IMR-90 (cell line): Measurements from ENCODE around the gene SYTL4. TPM values are rescaled to one million over a fixed set of nuclear protein-coding genes. Genes with fewer than 3 reads are reported as not detected.

Experiments used
- ATAC-seq: fragments of 200-7000 bp; cut with Tn5 transposase; 2 replicates; pipeline ENCODE4 v1.9.1; 2020; ENCODE audit warnings: low read depth, mild to moderate bottlenecking, moderate library complexity
- BruUV-seq: library from RNA; stranded (reverse); fragments of 400-500 nt; replicated peaks from 2 replicates; lab custom pipeline; 2021; lab: Mats Ljungman, UMichigan
- CTCF ChIA-PET: fragments of 300-600 bp; formaldehyde crosslinking; extraction: SDS; loops from one replicate; lab custom pipeline; 2021; ENCODE audit warnings: antibody characterized with exemption; lab: Yijun Ruan, JAX
- POLR2A ChIA-PET: fragments of 300-600 bp; sonication (Branson Sonifier 250); formaldehyde crosslinking; loops from one replicate; lab custom pipeline; 2022; ENCODE audit warnings: antibody characterized with exemption; ENCODE audit not compliant: unreplicated experiment; lab: Charles Lee
- DNase-seq: peaks from one replicate; pipeline ENCODE4 v3.0.0; 2013
- H2AFZ ChIP-seq: replicated peaks from 2 replicates; pipeline ENCODE3; 2013; ENCODE audit warnings: low read length, mild to moderate bottlenecking; ENCODE audit not compliant: poor library complexity
- H2AK5ac ChIP-seq: 2 replicates; pipeline ENCODE4 v1.6.1; 2013; ENCODE audit warnings: low read depth, low read length, inconsistent platforms
- H2AK9ac ChIP-seq: replicated peaks from 2 replicates; pipeline ENCODE3; 2013; ENCODE audit warnings: mild to moderate bottlenecking, low read depth, low read length, moderate library complexity; ENCODE audit not compliant: poor library complexity
- H2BK120ac ChIP-seq: 2 replicates; pipeline ENCODE4 v1.6.1; 2013; ENCODE audit warnings: low read depth, low read length, inconsistent platforms
- H2BK15ac ChIP-seq: 3 replicates; pipeline ENCODE4 v1.6.1; 2013; ENCODE audit warnings: low read depth, low read length, inconsistent platforms
- H2BK20ac ChIP-seq: 2 replicates; pipeline ENCODE4 v1.6.1; 2013; ENCODE audit warnings: low read depth, mild to moderate bottlenecking, inconsistent platforms, low read length, moderate library complexity
- H2BK5ac ChIP-seq: 2 replicates; pipeline ENCODE4 v1.6.1; 2013; ENCODE audit warnings: mild to moderate bottlenecking, low read depth, low read length, inconsistent platforms; ENCODE audit not compliant: poor library complexity, severe bottlenecking
- H3K14ac ChIP-seq: replicated peaks from 2 replicates; pipeline ENCODE4 v1.6.1; 2013; ENCODE audit warnings: low read depth, low read length, inconsistent platforms
- H3K18ac ChIP-seq: 2 replicates; pipeline ENCODE4 v1.6.1; 2013; ENCODE audit warnings: low read depth, low read length, control low read depth
- H3K23ac ChIP-seq: 2 replicates; pipeline ENCODE4 v1.6.1; 2013; ENCODE audit warnings: low read depth, low read length, inconsistent platforms
- H3K27ac ChIP-seq: 2 replicates; pipeline ENCODE4 v1.5.1; 2013; ENCODE audit warnings: mild to moderate bottlenecking, control low read depth, low read length; ENCODE audit not compliant: insufficient read depth
- H3K27me3 ChIP-seq: 2 replicates; pipeline ENCODE4 v1.6.1; 2013; ENCODE audit warnings: low read length; ENCODE audit not compliant: control insufficient read depth, insufficient read depth
- H3K36me3 ChIP-seq: 2 replicates; pipeline ENCODE4 v1.6.1; 2013; ENCODE audit warnings: low read length, mixed read lengths; ENCODE audit not compliant: control insufficient read depth, insufficient read depth
- H3K4ac ChIP-seq: 2 replicates; pipeline ENCODE4 v1.6.1; 2013; ENCODE audit warnings: low read depth, low read length, inconsistent platforms
- H3K4me1 ChIP-seq: 2 replicates; pipeline ENCODE4 v1.6.1; 2013; ENCODE audit warnings: low read length, mixed read lengths; ENCODE audit not compliant: control insufficient read depth, insufficient read depth
- H3K4me2 ChIP-seq: 2 replicates; pipeline ENCODE4 v1.6.1; 2013; ENCODE audit warnings: low read depth, mild to moderate bottlenecking, control low read depth, low read length, moderate library complexity
- H3K4me3 ChIP-seq: 2 replicates; pipeline ENCODE4 v1.5.1; 2013; ENCODE audit warnings: low read depth, mild to moderate bottlenecking, control low read depth, low read length, moderate library complexity; ENCODE audit not compliant: insufficient read depth
- H3K56ac ChIP-seq: 2 replicates; pipeline ENCODE4 v1.6.1; 2013; ENCODE audit warnings: low read length, inconsistent platforms; ENCODE audit not compliant: insufficient read depth; ENCODE audit errors: extremely low read depth
- H3K79me1 ChIP-seq, 2 experiments: 2 replicates each; pipeline ENCODE4 v1.6.1; 2013; ENCODE audit warnings: low read length in 2 of 2, inconsistent platforms in 1 of 2, low read depth in 1 of 2
- H3K9ac ChIP-seq: 2 replicates; pipeline ENCODE4 v1.6.1; 2013; ENCODE audit warnings: low read depth, low read length, control low read depth
- H3K9me1 ChIP-seq: 2 replicates; pipeline ENCODE4 v1.6.1; 2013; ENCODE audit warnings: low read length, inconsistent platforms; ENCODE audit not compliant: insufficient read depth
- H3K9me3 ChIP-seq: 2 replicates; pipeline ENCODE4 v1.6.1; 2013; ENCODE audit warnings: low read length; ENCODE audit not compliant: control insufficient read depth, insufficient read depth
- H4K20me1 ChIP-seq: 2 replicates; pipeline ENCODE4 v1.6.1; 2013; ENCODE audit warnings: low read length, inconsistent platforms; ENCODE audit not compliant: insufficient read depth
- H4K5ac ChIP-seq: 2 replicates; pipeline ENCODE4 v1.6.1; 2013; ENCODE audit warnings: mild to moderate bottlenecking, low read depth, low read length, control low read depth
- H4K8ac ChIP-seq, 2 experiments: 2 replicates each; pipeline ENCODE4 v1.6.1; 2013; ENCODE audit warnings: low read depth in 2 of 2, low read length in 2 of 2, control low read depth in 1 of 2, inconsistent platforms in 1 of 2
- H4K91ac ChIP-seq: 2 replicates; pipeline ENCODE4 v1.6.1; 2013; ENCODE audit warnings: low read depth, low read length, inconsistent platforms; ENCODE audit not compliant: insufficient read depth
- BHLHE40 ChIP-seq: fragments of 150-350 bp; IDR thresholded peaks from 2 replicates; pipeline ENCODE4 v1.6.1; 2016; ENCODE audit warnings: mild to moderate bottlenecking, low read depth, low read length
- CEBPB ChIP-seq: IDR thresholded peaks from 2 replicates; pipeline ENCODE4 v1.6.1; 2012; ENCODE audit warnings: low read depth, low read length, improper control_type of control experiment
- FOS ChIP-seq: fragments of 150-350 bp; IDR thresholded peaks from 2 replicates; pipeline ENCODE4 v1.6.1; 2016; ENCODE audit warnings: low read depth, low read length
- MXI1 ChIP-seq: IDR thresholded peaks from 2 replicates; pipeline ENCODE4 v1.6.1; 2012; ENCODE audit warnings: low read depth, mild to moderate bottlenecking, low read length, moderate library complexity, borderline replicate concordance
- NFE2L2 ChIP-seq: fragments of 150-350 bp; IDR thresholded peaks from 2 replicates; pipeline ENCODE4 v1.6.1; 2016; ENCODE audit warnings: low read depth, mild to moderate bottlenecking, low read length
- POLR2A ChIP-seq: IDR thresholded peaks from 2 replicates; pipeline ENCODE4 v1.6.1; 2012; ENCODE audit warnings: mild to moderate bottlenecking, low read depth, low read length
- RAD21 ChIP-seq: IDR thresholded peaks from 2 replicates; pipeline ENCODE4 v1.6.1; 2012; ENCODE audit warnings: low read length, improper control_type of control experiment
- RFX5 ChIP-seq: IDR thresholded peaks from 2 replicates; pipeline ENCODE4 v1.8.0; 2012; ENCODE audit warnings: low read depth, mild to moderate bottlenecking, low read length, moderate library complexity
- WGBS, 2 experiments: methylation state at CpG; one replicate each; pipeline versions ENCODE4 v1.1.5 to v1.1.7; 2013; ENCODE audit warnings: missing lambda C conversion rate in 2 of 2; ENCODE audit not compliant: insufficient read length in 1 of 2; ENCODE audit errors: extremely low coverage in 2 of 2; 5-methylcytosine and 5-hydroxymethylcytosine counted together
- dilution Hi-C: fragments of 300-500 bp; cut with HindIII; formaldehyde crosslinking; loops from one replicate; pipeline ENCODE4 v1.14.3; 2018; ENCODE audit warnings: low sequenced_read_pairs; ENCODE audit not compliant: unreplicated experiment
- in situ Hi-C: fragments of 300-500 bp; cut with MboI; formaldehyde crosslinking; loops from 3 replicates; pipeline ENCODE4 v1.14.3; 2019; ENCODE audit warnings: low sequenced_read_pairs, inconsistent platforms, mixed read lengths
- intact Hi-C: fragments of 100-400 bp; cut with micrococcal nuclease; formaldehyde crosslinking; loops from 2 replicates; pipeline ENCODE4 v1.10.0; 2022
- polyA plus RNA-seq, 3 experiments: library from polyadenylated mRNA; depleted of rRNA; stranded (reverse); fragments of >200 nt; gene quantifications; 2 replicates each; pipeline ENCODE4 v1.2.3, GENCODE V29; 2012; ENCODE audit warnings: low replicate concordance in 1 of 3
- total RNA-seq: library from RNA; depleted of rRNA; stranded (reverse); fragments of >200 nt; gene quantifications from 2 replicates; pipeline ENCODE4 v1.2.3, GENCODE V29; 2012
- TF ChIP-seq, protein P1 (sequence below): conservative IDR thresholded peaks from 2 replicates; pipeline ENCODE4 v1.5.1; 2012; ENCODE audit warnings: mild to moderate bottlenecking, low read depth, low read length, improper control_type of control experiment
- TF ChIP-seq, protein P2 (sequence below): fragments of 150-350 bp; IDR thresholded peaks from 2 replicates; pipeline ENCODE4 v1.6.1; 2016; ENCODE audit warnings: low read depth, mild to moderate bottlenecking, low read length, moderate library complexity, borderline replicate concordance
- TF ChIP-seq, protein P3 (sequence below): fragments of 150-350 bp; IDR thresholded peaks from 2 replicates; pipeline ENCODE4 v1.6.1; 2017; ENCODE audit warnings: mild to moderate bottlenecking, antibody characterized with exemption, low read length, low read depth

SYTL4 gene
- total and polyA plus RNA-seq, 2 of the 4 experiments (the other 2 are of a cell fraction) = 2.3 to 2.4 TPM

DNA sequence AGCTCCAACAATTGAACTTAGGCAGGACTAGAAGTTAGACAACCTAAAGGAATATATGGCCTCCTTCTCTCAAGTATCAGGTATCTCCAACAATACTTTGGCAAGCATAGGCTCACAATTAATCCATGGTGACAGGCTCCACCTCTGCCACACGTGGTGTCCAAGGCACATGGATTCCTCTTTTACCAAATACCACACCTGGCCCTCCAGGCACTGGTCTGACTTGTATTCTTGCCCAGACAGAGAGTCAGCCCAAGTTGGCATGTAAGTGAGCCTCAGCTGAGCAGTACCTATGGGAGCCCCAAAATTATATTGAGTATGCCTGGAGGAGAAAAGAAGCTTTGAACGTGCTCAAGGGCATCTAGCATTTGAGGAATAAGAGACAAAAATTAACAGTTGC, 68.3 kb downstream of the SYTL4 start:
- BruUV-seq = no TSS peak
- in situ Hi-C loops = no loop called here
- CTCF ChIA-PET = interaction anchor here (1.5 kb wide), 1 partner anchor 9 kb away, joined by 4 read pairs; no protein-coding TSS in a partner anchor

More for the DNA sequence above, 68.3 kb downstream of the SYTL4 start:
- Histone ChIP-seq H3K4ac (no peak overlapping the region), H3K23ac (no peak overlapping the region), H4K8ac (no peak overlapping the region), H3K9me3 (no peaks in the 10 kb centered on the region), H3K56ac (no peak overlapping the region), H4K20me1 (no peaks in the 10 kb centered on the region), H3K4me1 (peaks cover 4% of the 10 kb centered on the region), H3K27ac (no peak overlapping the region), H4K91ac (no peak overlapping the region), H3K14ac (no peak overlapping the region), H4K5ac (no peak overlapping the region), H2BK5ac (no peak overlapping the region), H3K18ac (no peak overlapping the region), H2AK9ac (no peak overlapping the region), H2BK120ac (no peak overlapping the region), H3K4me3 (no peak overlapping the region), H3K79me1 (no peaks in the 10 kb centered on the region), H3K27me3 (no peaks in the 10 kb centered on the region; the same call in 1 of the 2 replicates), H3K9me1 (peaks cover 3% of the 10 kb centered on the region; the same call in 1 of the 2 replicates), H2BK20ac (no peak overlapping the region), H2AK5ac (no peak overlapping the region), H3K4me2 (no peak overlapping the region), H3K36me3 (peaks cover 16% of the 10 kb centered on the region), H3K9ac (no peak overlapping the region), H2AFZ (no peak overlapping the region), H2BK15ac (no peak overlapping the region)
- dilution Hi-C loops (no loop called here), intact Hi-C loops (no loop called here)
- no CpG with 5 or more reads among the region's 2 CpGs for WGBS, 2 experiments
- ATAC-seq (no peak), DNase-seq (no peak)
- POLR2A ChIA-PET = no interaction called here
- TF ChIP-seq MXI1 (no peak), FOS (no peak), NFE2L2 (no peak), RAD21 (no peak), POLR2A (no peak), RFX5 (no peak), BHLHE40 (no peak), CEBPB (no peak)
- TF ChIP-seq, protein P1, sequence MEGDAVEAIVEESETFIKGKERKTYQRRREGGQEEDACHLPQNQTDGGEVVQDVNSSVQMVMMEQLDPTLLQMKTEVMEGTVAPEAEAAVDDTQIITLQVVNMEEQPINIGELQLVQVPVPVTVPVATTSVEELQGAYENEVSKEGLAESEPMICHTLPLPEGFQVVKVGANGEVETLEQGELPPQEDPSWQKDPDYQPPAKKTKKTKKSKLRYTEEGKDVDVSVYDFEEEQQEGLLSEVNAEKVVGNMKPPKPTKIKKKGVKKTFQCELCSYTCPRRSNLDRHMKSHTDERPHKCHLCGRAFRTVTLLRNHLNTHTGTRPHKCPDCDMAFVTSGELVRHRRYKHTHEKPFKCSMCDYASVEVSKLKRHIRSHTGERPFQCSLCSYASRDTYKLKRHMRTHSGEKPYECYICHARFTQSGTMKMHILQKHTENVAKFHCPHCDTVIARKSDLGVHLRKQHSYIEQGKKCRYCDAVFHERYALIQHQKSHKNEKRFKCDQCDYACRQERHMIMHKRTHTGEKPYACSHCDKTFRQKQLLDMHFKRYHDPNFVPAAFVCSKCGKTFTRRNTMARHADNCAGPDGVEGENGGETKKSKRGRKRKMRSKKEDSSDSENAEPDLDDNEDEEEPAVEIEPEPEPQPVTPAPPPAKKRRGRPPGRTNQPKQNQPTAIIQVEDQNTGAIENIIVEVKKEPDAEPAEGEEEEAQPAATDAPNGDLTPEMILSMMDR = no peak
- TF ChIP-seq, protein P2, sequence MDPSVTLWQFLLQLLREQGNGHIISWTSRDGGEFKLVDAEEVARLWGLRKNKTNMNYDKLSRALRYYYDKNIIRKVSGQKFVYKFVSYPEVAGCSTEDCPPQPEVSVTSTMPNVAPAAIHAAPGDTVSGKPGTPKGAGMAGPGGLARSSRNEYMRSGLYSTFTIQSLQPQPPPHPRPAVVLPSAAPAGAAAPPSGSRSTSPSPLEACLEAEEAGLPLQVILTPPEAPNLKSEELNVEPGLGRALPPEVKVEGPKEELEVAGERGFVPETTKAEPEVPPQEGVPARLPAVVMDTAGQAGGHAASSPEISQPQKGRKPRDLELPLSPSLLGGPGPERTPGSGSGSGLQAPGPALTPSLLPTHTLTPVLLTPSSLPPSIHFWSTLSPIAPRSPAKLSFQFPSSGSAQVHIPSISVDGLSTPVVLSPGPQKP = no peak
- TF ChIP-seq, protein P3, sequence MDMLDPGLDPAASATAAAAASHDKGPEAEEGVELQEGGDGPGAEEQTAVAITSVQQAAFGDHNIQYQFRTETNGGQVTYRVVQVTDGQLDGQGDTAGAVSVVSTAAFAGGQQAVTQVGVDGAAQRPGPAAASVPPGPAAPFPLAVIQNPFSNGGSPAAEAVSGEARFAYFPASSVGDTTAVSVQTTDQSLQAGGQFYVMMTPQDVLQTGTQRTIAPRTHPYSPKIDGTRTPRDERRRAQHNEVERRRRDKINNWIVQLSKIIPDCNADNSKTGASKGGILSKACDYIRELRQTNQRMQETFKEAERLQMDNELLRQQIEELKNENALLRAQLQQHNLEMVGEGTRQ = no peak
